GM18861 (cell line): ENCODE data around the gene PSMC5.
"Not testable (repeated sequence)": the region's sequence is repeated elsewhere in the genome, so short reads cannot be mapped to it uniquely, and the experiment has no call there.

ENCODE experiments used
- ATAC-seq: cut with Tn5 transposase; IDR thresholded peaks from one replicate; pipeline ENCODE4 v1.9.1; 2021; ENCODE audit not compliant: unreplicated experiment

The PSMC5 gene

GRCh38 chr17:63827002-63827800, at the start of gene PSMC5, which contains the start of gene FTSJ3:
Gene PSMC5, plus strand, starts transcription at chr17:63827431. Its CDS starts 60 bp downstream, at chr17:63827491.
Gene FTSJ3, minus strand, starts transcription at chr17:63827663. Its CDS starts 761 bp downstream, at chr17:63826902.
- peak; percentile 60 for ATAC-seq

- ATAC-seq: no peak
These were observed 46.7 kb upstream of the PSMC5 start for GRCh38 chr17:63780507-63780906.

- no peak for ATAC-seq
These were observed 46.3 kb upstream of the PSMC5 start for GRCh38 chr17:63780928-63781327.

GRCh38 chr17:63783522-63783921, 43.7 kb upstream of the PSMC5 start:
- ATAC-seq: no peak

- ATAC-seq: no peak
These were observed 41.7 kb upstream of the PSMC5 start for GRCh38 chr17:63785556-63785955.

- ATAC-seq: no peak
These were observed 41.1 kb upstream of the PSMC5 start for GRCh38 chr17:63786117-63786516.

GRCh38 chr17:63786971-63787711, 40.1 kb upstream of the PSMC5 start:
- no peak for ATAC-seq

GRCh38 chr17:63790057-63790456, 37.2 kb upstream of the PSMC5 start:
- ATAC-seq: no peak

- no peak for ATAC-seq
These were observed 35.0 kb upstream of the PSMC5 start for GRCh38 chr17:63792055-63792729.

GRCh38 chr17:63796375-63796774, 30.9 kb upstream of the PSMC5 start:
- ATAC-seq: not testable (repeated sequence)

GRCh38 chr17:63798572-63799106, 28.6 kb upstream of the PSMC5 start:
- no peak for ATAC-seq

- no peak for ATAC-seq
These were observed 26.4 kb upstream of the PSMC5 start for GRCh38 chr17:63800783-63801182.

- ATAC-seq: no peak
These were observed 22.9 kb upstream of the PSMC5 start for GRCh38 chr17:63804328-63804727.

- no peak for ATAC-seq
These were observed 21.6 kb upstream of the PSMC5 start for GRCh38 chr17:63805591-63805990.

GRCh38 chr17:63809970-63810369, 17.3 kb upstream of the PSMC5 start:
- no peak for ATAC-seq

- ATAC-seq: no peak
These were observed 11.1 kb upstream of the PSMC5 start for GRCh38 chr17:63816123-63816522.

GRCh38 chr17:63816669-63817068, 10.6 kb upstream of the PSMC5 start:
- no peak for ATAC-seq

GRCh38 chr17:63817736-63818385, 9.4 kb upstream of the PSMC5 start:
- ATAC-seq: no peak

- no peak for ATAC-seq
These were observed 8.1 kb upstream of the PSMC5 start for GRCh38 chr17:63819131-63819530.

GRCh38 chr17:63819585-63820537, 7.4 kb upstream of the PSMC5 start:
- ATAC-seq: no peak
